ENCODE data around the gene SURF1.

Gene SURF1

DNA sequence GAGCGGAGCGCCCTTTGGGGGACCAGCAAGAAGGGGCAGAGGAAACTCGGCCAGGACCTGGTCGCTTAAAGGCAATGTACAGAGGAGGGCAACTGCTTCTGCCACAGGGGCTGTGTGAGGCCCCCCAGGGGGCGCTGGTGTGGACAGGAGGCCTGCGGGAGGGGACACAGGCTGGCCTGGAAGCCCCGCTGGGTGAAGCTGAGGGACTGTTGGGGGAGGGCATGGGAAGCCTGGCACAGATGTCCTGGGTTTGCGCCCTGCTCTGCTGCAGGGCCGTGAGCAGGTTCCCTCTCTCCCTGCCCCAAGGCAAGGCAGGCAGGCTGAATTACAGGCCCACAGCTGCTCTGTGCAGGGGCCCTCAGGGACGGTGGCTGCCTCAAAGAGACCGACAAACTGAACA is 13.7 kb downstream of the SURF1 start:
- H3K27ac ChIP-seq (ENCODE audit: low read depth, low read length) = no peak overlapping the region
- H3K9me3 ChIP-seq (ENCODE audit: insufficient read depth, low read length) = no peaks in the 10 kb centered on the region
- no peaks in the 10 kb centered on the region for H3K27me3 ChIP-seq (ENCODE audit: low read length)
- no peaks in the 10 kb centered on the region for H3K9me2 ChIP-seq (replicated peaks; ENCODE audit: insufficient read depth, low read length)
- H4K20me1 ChIP-seq (ENCODE audit: low read depth, low read length) = no peaks in the 10 kb centered on the region
- H3K4me2 ChIP-seq (ENCODE audit: low read depth, low read length, poor library complexity, severe bottlenecking) = no peak overlapping the region
- H3K9ac ChIP-seq (ENCODE audit: low read length) = no peak overlapping the region
- H3F3A ChIP-seq (ENCODE audit: insufficient read depth) = peaks cover 3% of the 10 kb centered on the region; the same call in 1 of the 2 replicates
- no peak overlapping the region for H3K4me3 ChIP-seq (ENCODE audit: insufficient read depth, low read length, poor library complexity, severe bottlenecking)
- H3K79me2 ChIP-seq (ENCODE audit: insufficient read depth, low read length) = peaks cover 16% of the 10 kb centered on the region
- H2AFZ ChIP-seq (ENCODE audit: low read depth, low read length, severe bottlenecking) = no peak overlapping the region
- no peaks in the 10 kb centered on the region for H3K36me3 ChIP-seq (ENCODE audit: low read length)
- TF ChIP-seq, protein P1, sequence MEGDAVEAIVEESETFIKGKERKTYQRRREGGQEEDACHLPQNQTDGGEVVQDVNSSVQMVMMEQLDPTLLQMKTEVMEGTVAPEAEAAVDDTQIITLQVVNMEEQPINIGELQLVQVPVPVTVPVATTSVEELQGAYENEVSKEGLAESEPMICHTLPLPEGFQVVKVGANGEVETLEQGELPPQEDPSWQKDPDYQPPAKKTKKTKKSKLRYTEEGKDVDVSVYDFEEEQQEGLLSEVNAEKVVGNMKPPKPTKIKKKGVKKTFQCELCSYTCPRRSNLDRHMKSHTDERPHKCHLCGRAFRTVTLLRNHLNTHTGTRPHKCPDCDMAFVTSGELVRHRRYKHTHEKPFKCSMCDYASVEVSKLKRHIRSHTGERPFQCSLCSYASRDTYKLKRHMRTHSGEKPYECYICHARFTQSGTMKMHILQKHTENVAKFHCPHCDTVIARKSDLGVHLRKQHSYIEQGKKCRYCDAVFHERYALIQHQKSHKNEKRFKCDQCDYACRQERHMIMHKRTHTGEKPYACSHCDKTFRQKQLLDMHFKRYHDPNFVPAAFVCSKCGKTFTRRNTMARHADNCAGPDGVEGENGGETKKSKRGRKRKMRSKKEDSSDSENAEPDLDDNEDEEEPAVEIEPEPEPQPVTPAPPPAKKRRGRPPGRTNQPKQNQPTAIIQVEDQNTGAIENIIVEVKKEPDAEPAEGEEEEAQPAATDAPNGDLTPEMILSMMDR (IDR thresholded peaks at IDR 0.05; ENCODE audit: insufficient read depth, low read length, poor library complexity, severe bottlenecking) = no peak
- TF ChIP-seq EZH2phosphoT487 (conservative IDR thresholded peaks at IDR 0.05; ENCODE audit: low read length) = no peak

DNA sequence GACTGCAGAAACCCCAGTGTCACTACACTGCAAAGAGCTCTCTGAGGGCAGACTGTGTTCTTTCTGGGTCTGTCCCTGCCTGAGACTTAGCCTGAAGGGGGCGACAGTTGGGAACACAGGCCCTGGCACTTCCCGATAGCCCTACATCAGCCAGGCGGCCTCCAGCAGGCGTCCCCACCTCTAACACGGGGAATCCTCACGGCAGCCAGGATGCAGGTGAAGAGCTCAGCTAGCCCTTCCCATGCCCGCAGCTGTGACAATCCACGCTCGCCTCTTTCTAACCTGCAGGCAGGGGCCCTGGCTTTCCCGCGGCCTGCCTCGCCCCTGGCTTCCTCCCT is 14.2 kb downstream of the SURF1 start:
- H3K79me2 ChIP-seq (ENCODE audit: insufficient read depth, low read length) = peaks cover 11% of the 10 kb centered on the region
- H3K36me3 ChIP-seq (ENCODE audit: low read length) = no peaks in the 10 kb centered on the region
- H3K9me3 ChIP-seq (ENCODE audit: insufficient read depth, low read length) = no peaks in the 10 kb centered on the region
- no peak overlapping the region for H3K4me3 ChIP-seq (ENCODE audit: insufficient read depth, low read length, poor library complexity, severe bottlenecking)
- TF ChIP-seq EZH2phosphoT487 (conservative IDR thresholded peaks at IDR 0.05; ENCODE audit: low read length) = no peak
- TF ChIP-seq, protein P1 (IDR thresholded peaks at IDR 0.05; ENCODE audit: insufficient read depth, low read length, poor library complexity, severe bottlenecking) = no peak
- H3K9me2 ChIP-seq (replicated peaks; ENCODE audit: insufficient read depth, low read length) = no peaks in the 10 kb centered on the region
- H3K4me2 ChIP-seq (ENCODE audit: low read depth, low read length, poor library complexity, severe bottlenecking) = no peak overlapping the region
- no peak overlapping the region for H3K27ac ChIP-seq (ENCODE audit: low read depth, low read length)
- H3K27me3 ChIP-seq (ENCODE audit: low read length) = no peaks in the 10 kb centered on the region
- H4K20me1 ChIP-seq (ENCODE audit: low read depth, low read length) = no peaks in the 10 kb centered on the region
- peaks cover 8% of the 10 kb centered on the region for H3F3A ChIP-seq (ENCODE audit: insufficient read depth)
- H2AFZ ChIP-seq (ENCODE audit: low read depth, low read length, severe bottlenecking) = no peak overlapping the region
- H3K9ac ChIP-seq (ENCODE audit: low read length) = no peak overlapping the region

DNA sequence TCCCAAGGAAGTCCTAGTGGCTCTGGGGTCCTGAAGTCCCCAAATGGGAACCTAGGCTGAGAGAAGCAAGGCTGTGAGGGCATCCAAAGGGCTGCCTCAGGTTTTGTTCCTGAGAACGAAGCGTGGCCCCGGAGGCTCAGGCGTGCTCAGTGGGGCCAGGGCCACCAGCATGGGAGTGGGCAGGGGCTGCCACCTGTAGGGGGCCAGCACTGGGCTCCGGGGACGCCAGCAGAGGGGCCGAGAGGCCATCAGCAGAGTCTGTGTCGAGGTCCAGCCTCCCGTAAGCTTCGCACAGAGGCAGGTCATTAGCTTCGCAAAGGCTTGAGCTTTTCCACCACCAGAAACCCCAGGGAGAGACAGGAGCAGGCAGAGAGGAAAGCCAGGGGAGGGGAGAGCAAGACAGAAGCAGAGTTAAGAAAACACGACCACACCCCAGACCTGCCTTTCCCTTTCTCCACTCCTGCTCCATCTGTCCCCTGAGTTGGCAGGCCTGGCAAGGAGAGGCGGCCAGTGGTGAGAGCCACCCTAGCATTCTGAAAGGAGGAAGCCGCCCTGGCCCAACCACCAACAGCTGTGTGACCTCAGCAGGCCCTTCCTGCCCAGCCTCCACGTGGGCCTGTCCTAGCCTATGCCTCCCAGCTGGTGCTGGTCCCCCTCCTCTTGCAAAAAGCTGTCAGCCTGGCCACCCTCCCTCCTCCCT is 14.8 kb downstream of the SURF1 start:
- no peak overlapping the region for H3K27ac ChIP-seq (ENCODE audit: low read depth, low read length)
- H3K4me2 ChIP-seq (ENCODE audit: low read depth, low read length, poor library complexity, severe bottlenecking) = no peak overlapping the region
- H3K9ac ChIP-seq (ENCODE audit: low read length) = no peak overlapping the region
- H3K9me3 ChIP-seq (ENCODE audit: insufficient read depth, low read length) = no peaks in the 10 kb centered on the region
- no peaks in the 10 kb centered on the region for H3K27me3 ChIP-seq (ENCODE audit: low read length)
- peaks cover 6% of the 10 kb centered on the region for H3K79me2 ChIP-seq (ENCODE audit: insufficient read depth, low read length)
- H3K36me3 ChIP-seq (ENCODE audit: low read length) = no peaks in the 10 kb centered on the region
- H3K4me3 ChIP-seq (ENCODE audit: insufficient read depth, low read length, poor library complexity, severe bottlenecking) = no peak overlapping the region
- TF ChIP-seq, protein P1 (IDR thresholded peaks at IDR 0.05; ENCODE audit: insufficient read depth, low read length, poor library complexity, severe bottlenecking) = no peak
- TF ChIP-seq EZH2phosphoT487 (conservative IDR thresholded peaks at IDR 0.05; ENCODE audit: low read length) = no peak
- H4K20me1 ChIP-seq (ENCODE audit: low read depth, low read length) = no peaks in the 10 kb centered on the region
- H3K9me2 ChIP-seq (replicated peaks; ENCODE audit: insufficient read depth, low read length) = no peaks in the 10 kb centered on the region
- H2AFZ ChIP-seq (ENCODE audit: low read depth, low read length, severe bottlenecking) = no peak overlapping the region
- H3F3A ChIP-seq (ENCODE audit: insufficient read depth) = peaks cover 9% of the 10 kb centered on the region
